ENCODE measurements around the gene OR5T2.

The OR5T2 gene

GRCh38 chr11:56197367-56197766, 36.7 kb downstream of the OR5T2 start:
- no peak for DNase-seq (ENCODE audit: low read depth, low spot score)
- ChIA-PET CTCF (no interaction called here), POLR2A (no interaction called here)
- H3K4me3 ChIP-seq (ENCODE audit: low read depth, low read length), result no peak overlapping the region
- no peak for TF ChIP-seq CTCF (IDR thresholded peaks at IDR 0.05; ENCODE audit: insufficient read depth, low read length, missing control alignments)

DNA sequence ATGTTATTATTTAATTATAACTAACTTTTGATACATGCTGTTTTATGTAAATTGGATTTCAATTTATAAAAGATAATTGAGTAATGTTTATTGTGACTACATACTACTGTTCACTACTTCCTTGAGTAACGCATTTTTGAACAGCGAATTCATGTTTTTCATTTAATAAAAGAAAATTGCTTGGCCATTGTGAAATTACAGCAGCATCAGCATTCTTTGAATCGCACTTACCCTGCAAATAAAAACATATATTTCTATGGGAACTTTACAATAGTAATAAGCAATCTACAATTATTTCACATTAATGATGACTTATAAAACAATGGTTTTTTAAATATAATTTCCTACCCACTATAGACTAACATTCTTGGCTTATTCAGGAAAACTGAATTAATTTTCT, 37.4 kb downstream of the OR5T2 start:
- ChIA-PET CTCF (no interaction called here), POLR2A (no interaction called here)
- DNase-seq (ENCODE audit: low read depth, low spot score), result no peak
- H3K4me3 ChIP-seq (ENCODE audit: low read depth, low read length), result no peak overlapping the region
- no peak for TF ChIP-seq CTCF (IDR thresholded peaks at IDR 0.05; ENCODE audit: insufficient read depth, low read length, missing control alignments)

DNA sequence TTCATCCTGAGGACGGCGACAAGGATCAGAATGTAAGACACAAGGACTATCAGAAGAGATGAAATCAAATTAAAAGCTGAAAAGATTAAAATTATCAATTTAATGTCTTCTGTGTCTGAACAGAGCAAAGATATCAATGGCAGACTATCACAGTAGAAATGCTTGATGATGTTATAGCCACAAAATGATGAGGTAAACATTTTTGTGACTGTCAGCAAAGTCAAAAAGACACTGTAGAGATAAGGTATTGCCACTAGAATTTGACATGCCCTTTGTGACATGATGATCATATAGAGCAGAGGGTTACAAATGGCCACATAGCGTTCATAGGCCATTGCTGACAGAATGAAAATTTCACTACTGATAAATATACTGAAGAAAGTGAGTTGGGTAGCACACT, 45.5 kb downstream of the OR5T2 start:
- no peak for TF ChIP-seq CTCF (IDR thresholded peaks at IDR 0.05; ENCODE audit: insufficient read depth, low read length, missing control alignments)
- no peak for DNase-seq (ENCODE audit: low read depth, low spot score)
- H3K4me3 ChIP-seq (ENCODE audit: low read depth, low read length), result no peak overlapping the region
- CTCF ChIA-PET, result no interaction called here
- POLR2A ChIA-PET, result no interaction called here

DNA sequence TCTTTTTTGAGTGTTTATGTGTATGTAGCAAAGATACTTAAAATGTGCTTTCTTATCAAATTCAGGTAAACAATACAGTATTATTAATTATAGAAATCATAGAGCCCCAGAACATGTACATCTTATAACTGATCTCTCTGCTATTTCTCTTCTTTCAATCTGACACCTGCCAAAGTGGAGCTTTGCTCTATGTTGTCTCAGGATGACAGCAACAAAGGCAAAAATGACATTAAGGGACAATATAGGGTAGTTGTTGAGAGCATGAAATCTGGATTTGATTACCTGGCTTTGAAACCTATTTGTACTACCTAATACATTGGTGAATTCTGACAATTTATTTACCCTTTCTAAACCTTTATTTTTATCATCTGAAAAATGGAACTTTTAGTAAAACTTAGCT, 50.6 kb downstream of the OR5T2 start:
- H3K4me3 ChIP-seq (ENCODE audit: low read depth, low read length), result no peak overlapping the region
- no peak for DNase-seq (ENCODE audit: low read depth, low spot score)
- POLR2A ChIA-PET, result no interaction called here
- CTCF ChIA-PET, result no interaction called here
- no peak for TF ChIP-seq CTCF (IDR thresholded peaks at IDR 0.05; ENCODE audit: insufficient read depth, low read length, missing control alignments)
